Endodermal cell (in vitro differentiated cells): ENCODE results near the gene B3GALNT2. TPM values are rescaled to one million over a fixed set of nuclear protein-coding genes. Genes with fewer than 3 reads are reported as not detected.

Experiments
- DNase-seq: peaks from one replicate; pipeline ENCODE4 v3.0.0-alpha.2; 2017
- H3K27ac ChIP-seq: 2 replicates; pipeline ENCODE4 v1.5.1; 2013; ENCODE audit warnings: mild to moderate bottlenecking, low read depth, low read length, moderate library complexity
- H3K27me3 ChIP-seq: 2 replicates; pipeline ENCODE4 v1.6.1; 2013; ENCODE audit warnings: mild to moderate bottlenecking, low read length, moderate library complexity; ENCODE audit not compliant: insufficient read depth, control insufficient read depth, poor library complexity, severe bottlenecking
- H3K36me3 ChIP-seq: 2 replicates; pipeline ENCODE4 v1.7.0; 2013; ENCODE audit warnings: mild to moderate bottlenecking, low read length, moderate library complexity; ENCODE audit not compliant: control insufficient read depth, insufficient read depth
- H3K4me1 ChIP-seq: one replicate; pipeline ENCODE4 v1.7.0; 2013; ENCODE audit warnings: low read length; ENCODE audit not compliant: control insufficient read depth, insufficient read depth
- H3K4me3 ChIP-seq: 2 replicates; pipeline ENCODE4 v1.5.1; 2013; ENCODE audit warnings: mild to moderate bottlenecking, low read length, moderate library complexity
- H3K9ac ChIP-seq: 2 replicates; pipeline ENCODE4 v1.6.1; 2013; ENCODE audit warnings: mild to moderate bottlenecking, low read length, moderate library complexity; ENCODE audit not compliant: poor library complexity, severe bottlenecking; ENCODE audit errors: extremely low read depth
- H3K9me3 ChIP-seq: 2 replicates; pipeline ENCODE4 v1.6.1; 2013; ENCODE audit warnings: mild to moderate bottlenecking, low read length, moderate library complexity; ENCODE audit not compliant: control insufficient read depth
- H3K27ac Mint-ChIP-seq: 2 replicates; pipeline ENCODE4 v1.8.0; 2020; ENCODE audit warnings: mixed read lengths
- H3K27me3 Mint-ChIP-seq: 2 replicates; pipeline ENCODE4 v1.8.0; 2021; ENCODE audit warnings: mild to moderate bottlenecking, mixed read lengths; ENCODE audit not compliant: insufficient read depth
- H3K36me3 Mint-ChIP-seq: 2 replicates; pipeline ENCODE4 v1.8.0; 2020; ENCODE audit warnings: low read depth, mixed read lengths
- H3K4me1 Mint-ChIP-seq: 2 replicates; pipeline ENCODE4 v1.8.0; 2020; ENCODE audit warnings: mixed read lengths
- H3K4me3 Mint-ChIP-seq: 2 replicates; pipeline ENCODE4 v1.8.0; 2020; ENCODE audit warnings: mild to moderate bottlenecking, moderate library complexity, mixed read lengths
- H3K9me3 Mint-ChIP-seq: 2 replicates; pipeline ENCODE4 v1.8.0; 2020; ENCODE audit warnings: mild to moderate bottlenecking, mixed read lengths
- CTCF ChIP-seq: fragments of 200-600 bp; sonication (generic); conservative IDR thresholded peaks from 2 replicates; pipeline ENCODE4 v1.5.0; 2021; ENCODE audit warnings: antibody characterized with exemption, mild to moderate bottlenecking
- WGBS, 2 experiments: methylation state at CpG; one replicate each; pipeline versions ENCODE4 v1.1.5 to v1.1.7; 2013; ENCODE audit warnings: missing lambda C conversion rate in 2 of 2, mixed read lengths in 1 of 2; ENCODE audit not compliant: insufficient coverage in 1 of 2, insufficient read length in 1 of 2; 5-methylcytosine and 5-hydroxymethylcytosine counted together
- total RNA-seq, 2 donors: library from RNA; stranded (reverse); fragmentation: NEBNext Ultra II Directional in 1 of 2; extraction: Animal tissue kit (Norgen Biotek cat#: 25700) in 1 of 2; gene quantifications; 2 replicates in 1 of 2; 3 replicates in 1 of 2; pipeline ENCODE4 v1.2.1, GENCODE V29; 2021

Gene B3GALNT2
- total RNA-seq, 2 donors from 2014 or later: 33.0 to 34.3 TPM

- Mint-ChIP-seq H3K36me3 (no peaks in the 10 kb centered on the region), H3K27ac (no peak overlapping the region), H3K4me3 (no peak overlapping the region), H3K4me1 (no peaks in the 10 kb centered on the region), H3K9me3 (no peaks in the 10 kb centered on the region), H3K27me3 (no peaks in the 10 kb centered on the region)
- Histone ChIP-seq H3K27ac (no peak overlapping the region), H3K9me3 (no peaks in the 10 kb centered on the region), H3K4me1 (no peaks in the 10 kb centered on the region), H3K4me3 (no peak overlapping the region), H3K36me3 (no peaks in the 10 kb centered on the region), H3K9ac (no peak overlapping the region), H3K27me3 (no peaks in the 10 kb centered on the region)
- TF ChIP-seq CTCF: no peak
- DNase-seq: no peak
- 93 to 94% methylated on average over 3 to 6 of the region's 8 CpGs for WGBS, 2 experiments
Measured at GRCh38 chr1:235533476-235534168, 29.4 kb upstream of the B3GALNT2 start.

GRCh38 chr1:235532360-235532759 is 28.1 kb upstream of the B3GALNT2 start:
- Mint-ChIP-seq H3K4me1 (peaks cover under 1% of the 10 kb centered on the region), H3K36me3 (no peaks in the 10 kb centered on the region), H3K27me3 (no peaks in the 10 kb centered on the region), H3K4me3 (no peak overlapping the region), H3K27ac (no peak overlapping the region), H3K9me3 (no peaks in the 10 kb centered on the region)
- no peaks in the 10 kb centered on the region for H3K27me3 ChIP-seq
- no peak overlapping the region for H3K9ac ChIP-seq
- DNase-seq: no peak
- H3K4me3 ChIP-seq: no peak overlapping the region
- no peaks in the 10 kb centered on the region for H3K4me1 ChIP-seq
- no peak for TF ChIP-seq CTCF
- 65 to 95% methylated on average over 1 to 2 of the region's 2 CpGs for WGBS, 2 experiments
- H3K36me3 ChIP-seq: no peaks in the 10 kb centered on the region
- no peaks in the 10 kb centered on the region for H3K9me3 ChIP-seq
- no peak overlapping the region for H3K27ac ChIP-seq

GRCh38 chr1:235527196-235527814 is 23.1 kb upstream of the B3GALNT2 start:
- no peak for TF ChIP-seq CTCF
- Histone ChIP-seq H3K4me1 (no peaks in the 10 kb centered on the region), H3K27me3 (no peaks in the 10 kb centered on the region), H3K27ac (no peak overlapping the region), H3K9ac (peak overlapping the region; percentile 7), H3K4me3 (no peak overlapping the region), H3K36me3 (no peaks in the 10 kb centered on the region), H3K9me3 (no peaks in the 10 kb centered on the region)
- peak; percentile 55 for DNase-seq
- 92 to 94% methylated on average over 4 of the region's 4 CpGs for WGBS, 2 experiments
- Mint-ChIP-seq H3K36me3 (no peaks in the 10 kb centered on the region), H3K9me3 (no peaks in the 10 kb centered on the region), H3K27ac (peak overlapping the region; percentile 55), H3K27me3 (no peaks in the 10 kb centered on the region), H3K4me3 (no peak overlapping the region), H3K4me1 (peaks cover 3% of the 10 kb centered on the region)
